Astrocyte (in vitro differentiated cells and primary cell): ENCODE data around the gene MSX1.

Experiments used
- CTCF ChIP-seq: IDR thresholded peaks from 2 replicates; pipeline ENCODE4 v1.5.1; 2011; ENCODE audit warnings: low read depth, mild to moderate bottlenecking, inconsistent platforms, low read length, moderate library complexity; ENCODE audit not compliant: insufficient read depth
- EZH2 ChIP-seq: IDR thresholded peaks from 2 replicates; pipeline ENCODE4 v1.6.1; 2012; ENCODE audit warnings: mild to moderate bottlenecking, low read length, inconsistent platforms; ENCODE audit not compliant: insufficient read depth

DNA sequence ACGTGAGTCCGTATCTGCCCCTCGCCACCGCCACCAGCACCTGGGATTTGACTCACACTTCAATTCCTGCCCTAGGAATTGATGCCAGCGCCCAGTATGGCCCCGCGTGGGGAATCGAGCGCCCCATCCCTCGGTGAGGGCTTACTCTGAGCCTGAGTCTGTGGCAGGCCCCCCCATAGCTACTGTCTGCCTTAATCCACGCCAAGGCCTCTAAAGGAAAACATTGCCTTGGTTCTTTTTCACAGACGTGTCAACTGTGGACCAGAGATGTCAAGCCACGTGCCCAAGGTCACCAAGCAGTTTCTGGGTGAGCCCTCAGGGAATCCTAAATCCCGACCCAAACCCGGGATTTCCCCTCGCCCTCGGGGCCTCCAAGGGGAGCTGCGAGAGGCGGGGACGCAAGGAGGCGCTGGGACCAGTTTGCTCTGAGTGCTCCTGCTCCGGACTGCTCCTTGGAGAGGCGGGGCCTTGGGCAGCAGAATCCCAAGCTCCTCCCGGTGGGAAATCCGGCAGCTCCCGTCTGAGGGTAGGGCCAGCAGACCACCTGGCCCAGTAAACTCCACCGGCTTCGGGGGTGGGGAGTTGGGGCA lies 12.9 kb downstream of the MSX1 start:
- peak; percentile 5 for TF ChIP-seq EZH2
- TF ChIP-seq CTCF, result no peak
